Osteoblast (primary cell): Measurements from ENCODE around the gene YY2. TPM values are rescaled to one million over a fixed set of nuclear protein-coding genes. Genes with fewer than 3 reads are reported as not detected.

Source experiments
- DNase-seq: peaks from one replicate; pipeline ENCODE4 v3.0.0; 2011; ENCODE audit warnings: low spot score, mixed read lengths; ENCODE audit not compliant: insufficient read length; ENCODE audit errors: missing footprints
- H2AFZ ChIP-seq: 2 replicates; pipeline ENCODE4 v1.6.0; 2011; ENCODE audit warnings: mild to moderate bottlenecking, low read length
- H3K27ac ChIP-seq: 2 replicates; pipeline ENCODE4 v1.5.1; 2011; ENCODE audit warnings: mild to moderate bottlenecking, low read depth, low read length, moderate library complexity
- H3K27me3 ChIP-seq: 2 replicates; pipeline ENCODE4 v1.6.0; 2012; ENCODE audit warnings: mild to moderate bottlenecking, control low read depth, inconsistent platforms, low read length, moderate library complexity; ENCODE audit not compliant: insufficient read depth
- H3K36me3 ChIP-seq: 2 replicates; pipeline ENCODE4 v1.5.1; 2011; ENCODE audit warnings: mild to moderate bottlenecking, low read length, control low read depth, moderate library complexity; ENCODE audit not compliant: insufficient read depth
- H3K4me1 ChIP-seq: 2 replicates; pipeline ENCODE4 v1.5.1; 2011; ENCODE audit warnings: mild to moderate bottlenecking, low read length, control low read depth, moderate library complexity; ENCODE audit not compliant: insufficient read depth
- H3K4me2 ChIP-seq: 2 replicates; pipeline ENCODE4 v1.6.0; 2011; ENCODE audit warnings: mild to moderate bottlenecking, low read length; ENCODE audit not compliant: insufficient read depth
- H3K4me3 ChIP-seq: fragments of 200-600 bp; sonication (generic); 3 replicates; pipeline ENCODE4 v1.5.1; 2012; ENCODE audit warnings: mild to moderate bottlenecking, low read length, inconsistent platforms; ENCODE audit not compliant: insufficient read depth
- H3K79me2 ChIP-seq: 2 replicates; pipeline ENCODE4 v1.6.0; 2012; ENCODE audit warnings: mild to moderate bottlenecking, low read length, control low read depth, inconsistent platforms; ENCODE audit not compliant: insufficient read depth
- H3K9me3 ChIP-seq: 2 replicates; pipeline ENCODE4 v1.5.1; 2011; ENCODE audit warnings: low read depth, low read length, control low read depth
- H4K20me1 ChIP-seq: 2 replicates; pipeline ENCODE4 v1.6.0; 2012; ENCODE audit warnings: mild to moderate bottlenecking, low read length, control low read depth; ENCODE audit not compliant: insufficient read depth
- CTCF ChIP-seq: IDR thresholded peaks from 2 replicates; pipeline ENCODE4 v1.5.1; 2011; ENCODE audit warnings: mild to moderate bottlenecking, low read depth, low read length, moderate library complexity; ENCODE audit errors: extremely low read depth
- total RNA-seq: library from RNA; depleted of rRNA; stranded (reverse); fragments of >200 nt; gene quantifications from 2 replicates; pipeline ENCODE4 v1.2.3, GENCODE V29; 2012

The YY2 gene
- total RNA-seq = 1.4 and 2.4 TPM in 2 replicates

GRCh38 chrX:21855937-21856415, at the start of gene YY2:
Gene YY2 (plus strand): TSS chrX:21855987. CDS start chrX:21856485, 498 bp downstream.
- H3K4me3 ChIP-seq = no peak within 1 kb of the TSS
- DNase-seq = peak; percentile 38

GRCh38 chrX:21806691-21807090, 49.1 kb upstream of the YY2 start:
- Histone ChIP-seq H3K27ac (no peak overlapping the region), H3K36me3 (no peaks in the 10 kb centered on the region), H2AFZ (no peak overlapping the region), H3K4me1 (no peaks in the 10 kb centered on the region), H3K4me2 (no peak overlapping the region), H3K27me3 (no peaks in the 10 kb centered on the region), H3K79me2 (no peaks in the 10 kb centered on the region), H4K20me1 (no peaks in the 10 kb centered on the region), H3K9me3 (no peaks in the 10 kb centered on the region), H3K4me3 (no peak overlapping the region)
- no peak for DNase-seq
- no peak for TF ChIP-seq CTCF

More at GRCh38 chrX:21855937-21856415, at the start of gene YY2:
- H3K27ac ChIP-seq = no peak within 1 kb of the TSS
- H3K9me3 ChIP-seq = no peaks in the 10 kb centered on the region
- H3K4me2 ChIP-seq = no peak within 1 kb of the TSS
- no peak for TF ChIP-seq CTCF
- no peaks in the 10 kb centered on the region for H4K20me1 ChIP-seq
- H3K27me3 ChIP-seq = no peaks in the 10 kb centered on the region
- H3K36me3 ChIP-seq = peaks cover 19% of the 10 kb centered on the region
- H3K4me1 ChIP-seq = no peaks in the 10 kb centered on the region
- no peaks in the 10 kb centered on the region for H3K79me2 ChIP-seq
- H2AFZ ChIP-seq = no peak within 1 kb of the TSS

GRCh38 chrX:21811832-21812231, 44.0 kb upstream of the YY2 start:
- Histone ChIP-seq H3K27me3 (no peaks in the 10 kb centered on the region), H3K36me3 (no peaks in the 10 kb centered on the region), H3K4me2 (no peak overlapping the region), H3K9me3 (peaks cover 3% of the 10 kb centered on the region), H3K4me1 (no peaks in the 10 kb centered on the region), H2AFZ (no peak overlapping the region), H3K27ac (no peak overlapping the region), H3K79me2 (no peaks in the 10 kb centered on the region), H4K20me1 (no peaks in the 10 kb centered on the region), H3K4me3 (no peak overlapping the region)
- no peak for TF ChIP-seq CTCF
- DNase-seq = no peak

- H4K20me1 ChIP-seq = no peaks in the 10 kb centered on the region
- H3K9me3 ChIP-seq = peaks cover 3% of the 10 kb centered on the region
- no peak overlapping the region for H3K27ac ChIP-seq
- no peak for TF ChIP-seq CTCF
- H2AFZ ChIP-seq = no peak overlapping the region
- H3K36me3 ChIP-seq = no peaks in the 10 kb centered on the region
- no peaks in the 10 kb centered on the region for H3K4me1 ChIP-seq
- no peak overlapping the region for H3K4me2 ChIP-seq
- no peaks in the 10 kb centered on the region for H3K79me2 ChIP-seq
- no peak for DNase-seq
- H3K4me3 ChIP-seq = no peak overlapping the region
- no peaks in the 10 kb centered on the region for H3K27me3 ChIP-seq
These were observed 43.2 kb upstream of the YY2 start for GRCh38 chrX:21812628-21813027.
